GM19351 (cell line): ENCODE measurements around the gene HOXA11.
A peak's percentile ranks its signal among the peaks of the same experiment; 100 is the strongest.

Experiments used
- ATAC-seq: cut with Tn5 transposase; IDR thresholded peaks from one replicate; pipeline ENCODE4 v1.9.1; 2021; ENCODE audit warnings: mild to moderate bottlenecking, moderate library complexity; ENCODE audit not compliant: unreplicated experiment

Gene HOXA11

GRCh38 chr7:27159266-27160144, 25.5 kb downstream of the HOXA11 start:
- no peak for ATAC-seq

DNA sequence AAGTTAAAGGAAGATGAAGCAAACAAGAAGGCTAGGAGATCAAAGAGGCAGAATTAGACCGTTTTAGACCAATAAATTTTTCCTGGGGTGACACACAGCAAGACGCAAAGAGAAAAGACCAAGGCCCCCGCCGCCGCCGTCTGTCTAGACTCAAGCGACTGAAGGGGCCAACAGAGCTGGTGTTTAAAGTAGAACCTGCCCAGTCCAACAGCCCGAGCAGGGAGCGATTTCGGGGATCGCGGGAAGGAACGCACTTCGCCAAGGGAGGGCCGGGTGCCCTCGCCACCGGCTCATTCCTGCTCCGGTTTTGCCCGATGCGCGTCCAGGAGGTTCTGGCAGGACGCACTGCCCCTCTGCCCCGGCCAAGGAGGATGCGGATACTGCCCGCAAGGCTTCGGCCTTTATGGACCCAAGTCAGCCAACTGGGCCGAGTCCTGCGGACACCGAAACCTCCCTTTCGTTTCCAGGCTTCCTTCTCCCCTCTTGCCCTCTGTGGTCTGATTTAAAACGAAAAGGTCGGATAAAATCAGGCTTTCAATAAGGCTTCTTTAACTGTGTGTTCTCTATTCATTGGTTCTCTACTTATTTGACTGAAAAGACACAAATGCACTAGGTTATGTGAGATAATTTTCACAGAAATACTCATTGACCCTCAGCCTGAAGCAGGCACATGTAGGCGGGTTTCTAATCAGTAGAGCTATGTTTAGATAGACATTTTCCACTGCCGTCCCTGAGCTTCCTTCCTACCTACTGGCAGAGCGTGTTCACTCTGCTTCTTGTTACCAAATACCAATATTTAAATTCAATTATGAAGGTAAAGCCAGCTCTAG, 26.4 kb downstream of the HOXA11 start:
- ATAC-seq: no peak

GRCh38 chr7:27157702-27158431, 27.2 kb downstream of the HOXA11 start:
- no peak for ATAC-seq

DNA sequence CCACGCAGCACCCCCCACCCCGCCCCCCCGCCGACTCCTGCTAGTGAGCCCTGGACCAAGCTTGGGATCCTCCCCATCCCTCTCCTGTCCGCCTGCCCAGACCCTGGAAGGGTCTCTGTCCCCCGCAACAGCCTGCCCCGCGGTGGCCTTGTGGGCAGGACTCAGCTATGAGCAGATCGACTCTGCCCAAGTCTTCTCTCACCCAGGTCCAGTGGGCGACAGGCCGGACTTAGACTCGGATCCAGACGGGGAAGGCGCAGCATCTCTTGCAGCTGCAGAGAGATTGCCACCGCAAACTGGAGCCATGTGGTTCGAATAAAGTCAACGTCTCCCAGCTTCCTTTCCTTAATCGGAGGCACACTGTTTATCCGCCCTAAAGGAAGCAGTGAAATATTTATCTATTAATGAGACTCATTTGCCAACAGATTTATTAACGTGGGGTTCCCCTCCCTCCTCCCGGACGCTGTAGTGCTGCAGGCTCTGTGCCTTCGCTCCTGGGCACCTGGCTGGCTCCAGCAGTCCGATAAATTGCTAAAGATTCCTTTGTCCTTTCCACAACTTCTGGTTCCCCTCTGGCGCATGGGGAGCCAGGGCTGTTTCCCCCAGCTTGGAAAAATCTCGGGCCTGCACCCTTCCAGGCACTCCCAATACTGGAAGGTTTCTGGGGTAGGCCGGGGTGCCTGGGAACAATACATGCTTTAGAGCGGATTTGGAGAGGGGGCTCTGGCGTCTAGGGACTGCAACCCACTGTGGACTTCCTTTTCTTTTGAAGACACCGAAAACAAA, 27.9 kb downstream of the HOXA11 start:
- no peak for ATAC-seq

DNA sequence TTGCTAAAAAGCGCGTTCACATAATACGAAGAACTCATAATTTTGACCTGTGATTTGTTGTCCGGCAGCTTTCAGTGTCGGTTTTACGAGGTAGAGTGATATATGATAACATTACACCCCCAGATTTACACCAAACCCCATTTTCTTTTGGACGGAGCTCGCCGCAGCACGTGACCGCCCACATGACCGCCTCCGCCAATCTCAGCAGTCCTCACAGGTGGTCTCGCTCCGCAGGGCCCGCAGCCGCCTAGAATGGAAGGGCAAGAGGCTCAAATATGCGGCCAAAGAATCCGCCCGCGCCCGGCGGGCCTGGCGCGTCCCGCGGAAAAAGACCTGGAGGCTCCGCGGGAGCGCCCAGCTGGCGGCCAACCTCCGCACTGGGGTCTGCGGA, 28.5 kb downstream of the HOXA11 start, which contains the start of gene HOXA7:
TSS of gene HOXA7 (minus strand) at position 168 of the 391 bp plus-strand sequence. CDS start at position 38, 130 bp downstream.
- no peak for ATAC-seq

GRCh38 chr7:27155816-27156507, 29.1 kb downstream of the HOXA11 start:
- ATAC-seq: no peak

DNA sequence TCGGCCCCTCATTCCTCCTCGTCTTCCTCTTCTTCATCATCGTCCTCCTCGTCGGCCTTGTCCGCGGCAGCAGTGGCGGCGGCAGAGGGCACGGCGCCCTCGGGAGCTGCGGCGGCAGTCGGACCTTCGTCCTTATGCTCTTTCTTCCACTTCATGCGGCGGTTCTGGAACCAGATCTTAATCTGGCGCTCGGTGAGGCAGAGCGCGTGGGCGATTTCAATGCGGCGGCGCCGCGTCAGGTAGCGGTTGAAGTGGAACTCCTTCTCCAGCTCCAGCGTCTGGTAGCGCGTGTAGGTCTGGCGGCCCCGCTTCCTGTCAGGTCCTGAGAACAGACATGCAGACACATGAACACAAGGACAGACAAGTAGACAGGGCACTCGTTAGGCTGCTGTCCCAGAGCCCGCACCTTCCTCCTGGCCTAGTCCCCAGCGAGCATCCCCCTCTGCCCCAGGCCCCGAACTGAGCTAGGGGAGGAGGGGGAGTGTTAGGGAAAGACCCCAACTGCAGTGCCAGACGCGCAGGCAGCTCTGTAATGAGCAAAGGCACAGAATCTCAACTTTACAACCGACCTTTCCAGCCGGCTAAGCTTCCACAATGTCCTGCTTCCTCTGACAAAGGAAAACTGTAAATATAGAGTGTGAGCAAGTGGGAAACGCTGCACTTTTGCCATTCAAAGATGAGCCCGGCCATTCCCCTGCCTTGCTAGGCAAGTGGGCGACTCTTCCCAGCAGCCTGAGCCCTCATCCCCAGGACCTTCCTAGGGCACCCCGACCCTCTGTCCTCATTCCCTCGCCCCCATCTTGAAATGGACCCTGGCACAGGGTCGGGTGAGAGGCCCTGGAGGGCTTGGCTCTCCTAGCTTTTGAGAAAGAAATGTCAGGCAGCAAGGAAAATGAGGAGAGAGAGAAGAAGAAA, 29.9 kb downstream of the HOXA11 start:
- no peak for ATAC-seq

DNA sequence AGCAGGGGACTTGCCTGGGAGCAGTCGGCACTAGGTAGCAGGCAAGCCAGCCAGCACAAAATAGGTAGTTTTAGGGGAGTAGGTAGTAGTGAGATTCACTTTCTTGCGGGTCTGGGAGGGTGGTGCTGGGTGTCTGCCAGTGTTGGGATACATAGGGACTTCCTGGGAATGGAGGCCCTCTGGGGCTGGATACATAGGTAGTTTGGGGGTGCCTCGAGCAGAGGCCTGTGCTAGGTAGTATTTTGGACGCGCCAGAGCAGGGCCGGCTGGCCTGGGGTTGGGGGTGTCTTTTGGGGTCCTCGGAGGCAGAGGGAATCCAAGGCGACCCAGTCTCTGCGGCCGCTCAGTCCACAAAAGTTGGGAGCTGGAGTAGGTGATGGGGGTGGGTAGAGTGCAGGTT, 30.7 kb downstream of the HOXA11 start:
- no peak for ATAC-seq

DNA sequence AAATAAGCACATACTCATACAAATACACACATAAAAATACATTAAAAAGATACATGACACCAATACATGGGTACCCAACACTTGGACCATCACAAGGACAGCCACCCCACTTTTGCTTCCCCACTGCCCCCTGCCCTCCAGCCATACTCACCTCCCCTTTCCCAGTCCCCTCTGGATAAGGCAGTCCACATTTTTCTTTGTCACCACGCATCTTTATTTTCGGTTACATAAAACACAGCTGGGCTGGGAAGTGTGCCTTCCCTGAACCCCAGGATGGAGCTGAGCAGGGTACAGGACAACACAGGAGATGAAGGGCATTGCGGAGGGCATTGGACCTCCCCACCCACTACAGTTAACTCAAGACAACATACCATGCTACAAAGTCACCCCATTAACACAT, 31.5 kb downstream of the HOXA11 start:
- ATAC-seq: no peak

GRCh38 chr7:27152816-27153442, 32.1 kb downstream of the HOXA11 start:
- no peak for ATAC-seq

GRCh38 chr7:27151931-27152815, 32.9 kb downstream of the HOXA11 start, which contains the start of gene HOXA3:
Gene HOXA3 (minus strand): TSS chr7:27152583. CDS start chr7:27110640, 41,943 bp downstream.
- no peak for ATAC-seq

DNA sequence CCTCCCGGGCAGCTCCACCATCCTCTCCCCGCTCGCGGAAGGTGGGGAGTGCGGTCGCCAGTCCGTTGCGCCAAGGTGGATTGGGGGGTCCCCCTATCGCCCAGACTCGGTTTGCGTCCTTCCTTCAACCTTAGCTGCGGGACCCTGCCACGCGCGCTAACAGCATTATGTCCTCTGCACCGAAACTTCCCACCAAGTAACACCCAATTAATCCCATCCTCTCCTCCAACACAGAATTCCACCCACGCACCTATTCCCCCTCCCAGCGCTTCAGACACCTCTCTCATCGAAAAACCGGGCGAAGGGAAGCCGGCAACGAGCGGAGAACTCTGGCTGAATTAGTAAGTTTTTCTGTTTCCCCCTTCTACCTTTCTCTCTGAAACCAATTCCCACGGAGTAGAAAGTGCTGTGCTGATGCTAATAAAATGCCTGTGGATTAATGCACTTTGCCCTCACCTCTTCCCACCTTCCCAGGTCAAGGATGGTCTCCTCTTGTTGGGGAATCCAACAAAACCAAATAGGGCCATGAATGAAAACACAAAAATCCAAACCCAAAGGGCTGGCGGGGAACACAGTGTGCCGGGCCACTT, 33.6 kb downstream of the HOXA11 start:
- no peak for ATAC-seq

GRCh38 chr7:27150568-27151340, 34.3 kb downstream of the HOXA11 start:
- peak; percentile 90 for ATAC-seq

DNA sequence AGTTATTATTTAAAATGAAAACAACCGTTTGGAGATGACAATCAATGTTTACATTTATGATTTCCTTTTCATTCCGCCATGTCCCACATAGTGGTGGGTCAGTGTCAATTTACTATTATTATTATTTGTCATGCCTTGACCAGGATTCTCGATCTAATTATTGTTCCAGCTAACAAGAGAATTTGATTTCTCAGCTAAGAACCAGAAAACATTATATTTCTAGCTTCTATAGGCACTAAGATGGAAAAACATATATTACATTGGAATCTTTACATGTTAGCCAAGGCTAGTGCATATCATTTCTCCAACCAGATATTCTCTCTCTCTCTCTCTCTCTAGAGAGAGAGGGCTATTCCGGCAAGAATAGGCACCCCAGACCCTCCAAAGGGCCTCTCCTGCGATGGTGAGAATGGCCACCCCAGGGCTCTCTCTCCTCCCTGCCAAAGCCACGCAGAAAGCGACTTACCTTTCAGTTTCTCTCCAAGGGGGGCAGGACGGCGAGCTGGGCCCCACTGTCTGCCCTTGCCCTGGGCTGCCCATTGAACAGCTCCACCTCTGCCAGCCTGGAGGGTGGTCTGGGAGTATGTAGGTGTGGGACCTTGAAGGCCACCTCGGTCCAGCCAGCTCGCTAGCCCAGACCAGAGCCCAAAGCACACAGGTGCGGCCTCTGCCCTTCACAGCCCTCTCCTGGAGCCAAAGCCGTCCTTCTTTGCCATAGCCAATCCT, 35.0 kb downstream of the HOXA11 start:
- no peak for ATAC-seq
